ENCODE measurements around the gene LIPT1.

DNA sequence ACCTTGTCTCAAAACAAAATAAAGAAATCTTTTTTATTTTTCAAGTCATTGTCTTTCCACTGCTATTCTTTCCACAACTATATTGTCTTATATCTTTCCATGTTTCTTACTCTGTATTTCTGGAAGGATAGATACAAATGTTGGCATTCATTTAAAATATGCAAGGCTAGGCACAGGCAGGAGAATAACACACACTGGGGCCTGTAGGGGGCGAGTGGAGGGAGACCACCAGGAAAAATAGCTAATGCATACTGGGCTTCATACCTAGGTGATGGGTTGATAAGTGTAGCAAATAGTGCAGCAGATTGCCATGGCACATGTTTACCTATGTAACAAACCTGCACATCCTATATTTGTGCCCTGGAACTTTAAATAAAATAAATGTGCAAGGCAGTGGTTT, 35.8 kb downstream of the LIPT1 start:
- TF ChIP-seq, protein P1, sequence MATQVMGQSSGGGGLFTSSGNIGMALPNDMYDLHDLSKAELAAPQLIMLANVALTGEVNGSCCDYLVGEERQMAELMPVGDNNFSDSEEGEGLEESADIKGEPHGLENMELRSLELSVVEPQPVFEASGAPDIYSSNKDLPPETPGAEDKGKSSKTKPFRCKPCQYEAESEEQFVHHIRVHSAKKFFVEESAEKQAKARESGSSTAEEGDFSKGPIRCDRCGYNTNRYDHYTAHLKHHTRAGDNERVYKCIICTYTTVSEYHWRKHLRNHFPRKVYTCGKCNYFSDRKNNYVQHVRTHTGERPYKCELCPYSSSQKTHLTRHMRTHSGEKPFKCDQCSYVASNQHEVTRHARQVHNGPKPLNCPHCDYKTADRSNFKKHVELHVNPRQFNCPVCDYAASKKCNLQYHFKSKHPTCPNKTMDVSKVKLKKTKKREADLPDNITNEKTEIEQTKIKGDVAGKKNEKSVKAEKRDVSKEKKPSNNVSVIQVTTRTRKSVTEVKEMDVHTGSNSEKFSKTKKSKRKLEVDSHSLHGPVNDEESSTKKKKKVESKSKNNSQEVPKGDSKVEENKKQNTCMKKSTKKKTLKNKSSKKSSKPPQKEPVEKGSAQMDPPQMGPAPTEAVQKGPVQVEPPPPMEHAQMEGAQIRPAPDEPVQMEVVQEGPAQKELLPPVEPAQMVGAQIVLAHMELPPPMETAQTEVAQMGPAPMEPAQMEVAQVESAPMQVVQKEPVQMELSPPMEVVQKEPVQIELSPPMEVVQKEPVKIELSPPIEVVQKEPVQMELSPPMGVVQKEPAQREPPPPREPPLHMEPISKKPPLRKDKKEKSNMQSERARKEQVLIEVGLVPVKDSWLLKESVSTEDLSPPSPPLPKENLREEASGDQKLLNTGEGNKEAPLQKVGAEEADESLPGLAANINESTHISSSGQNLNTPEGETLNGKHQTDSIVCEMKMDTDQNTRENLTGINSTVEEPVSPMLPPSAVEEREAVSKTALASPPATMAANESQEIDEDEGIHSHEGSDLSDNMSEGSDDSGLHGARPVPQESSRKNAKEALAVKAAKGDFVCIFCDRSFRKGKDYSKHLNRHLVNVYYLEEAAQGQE (IDR thresholded peaks at IDR 0.05; ENCODE audit: insufficient read depth in 1 of 2, low read depth in 2 of 2, low read length in 2 of 2), result no peak
- TF ChIP-seq TAF1 (IDR thresholded peaks at IDR 0.05; ENCODE audit: borderline replicate concordance, insufficient read depth, low read length) (no peak), POLR2AphosphoS5 (IDR thresholded peaks at IDR 0.05; ENCODE audit: low read depth, low read length) (no peak), SIN3A (IDR thresholded peaks at IDR 0.05; ENCODE audit: borderline replicate concordance, insufficient read depth, low read length) (no peak)
